ENCODE data around the gene CDV3. TPM values are rescaled to one million over a fixed set of nuclear protein-coding genes. Genes with fewer than 3 reads are reported as not detected.

The CDV3 gene
- total and polyA plus RNA-seq, 4 donors, result 37.5 to 82.6 (median 53.1) TPM

DNA sequence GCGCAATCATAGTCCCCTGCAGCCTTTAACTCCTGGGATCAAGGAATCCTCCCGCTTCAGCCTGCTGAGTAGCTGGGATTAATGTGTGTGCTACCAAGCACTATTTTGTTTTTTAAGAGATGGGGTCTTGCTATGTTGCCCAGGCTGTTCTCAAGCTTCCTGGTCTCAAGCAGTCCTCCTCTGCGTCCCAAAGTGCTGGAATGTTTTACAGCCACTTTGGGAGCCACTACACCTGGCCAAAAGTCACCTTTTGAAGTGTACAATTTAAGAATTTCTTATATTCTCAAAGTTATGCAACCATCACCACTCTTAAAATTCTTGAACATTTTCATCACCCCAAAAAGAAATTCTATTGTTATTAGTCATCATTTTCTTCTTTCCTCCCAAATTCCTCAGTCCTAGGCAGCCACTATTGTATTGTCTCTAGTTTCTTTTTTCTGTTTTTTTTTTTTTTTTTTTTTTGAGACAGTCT, 17.8 kb downstream of the CDV3 start:
- no peak for DNase-seq (ENCODE audit: low spot score)
- Histone ChIP-seq H3K27me3 (ENCODE audit: control insufficient read depth in 4 of 4, insufficient read depth in 4 of 4, low read length in 3 of 4) (no peaks in the 10 kb centered on the region), H3K4me1 (ENCODE audit: control insufficient read depth in 4 of 4, insufficient read depth in 4 of 4, low read length in 3 of 4) (peaks cover 6 to 21% (median 19%) of the 10 kb centered on the region in 4 donors), H3K4me3 (ENCODE audit: low read depth in 1 of 3, low read length in 3 of 3) (no peak overlapping the region), H3K9me3 (ENCODE audit: control insufficient read depth in 4 of 4, low read length in 3 of 4) (no peaks in the 10 kb centered on the region), H3K9ac (ENCODE audit: low read depth in 1 of 2, low read length in 2 of 2) (no peak overlapping the region), H3K36me3 (ENCODE audit: control insufficient read depth in 4 of 4, insufficient read depth in 3 of 4, low read depth in 1 of 4, low read length in 3 of 4) (peaks cover 4 to 24% (median 9%) of the 10 kb centered on the region in 4 donors), H3K27ac (ENCODE audit: low read depth in 1 of 2, low read length in 2 of 2) (no peak overlapping the region)
- TF ChIP-seq NR2F2 (IDR thresholded peaks at IDR 0.05), result no peak
- TF ChIP-seq EGR1 (IDR thresholded peaks at IDR 0.05; ENCODE audit: low read depth in 2 of 2), result no peak
- TF ChIP-seq, protein P1, sequence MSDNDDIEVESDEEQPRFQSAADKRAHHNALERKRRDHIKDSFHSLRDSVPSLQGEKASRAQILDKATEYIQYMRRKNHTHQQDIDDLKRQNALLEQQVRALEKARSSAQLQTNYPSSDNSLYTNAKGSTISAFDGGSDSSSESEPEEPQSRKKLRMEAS (IDR thresholded peaks at IDR 0.05), result no peak
- TF ChIP-seq, protein P2, sequence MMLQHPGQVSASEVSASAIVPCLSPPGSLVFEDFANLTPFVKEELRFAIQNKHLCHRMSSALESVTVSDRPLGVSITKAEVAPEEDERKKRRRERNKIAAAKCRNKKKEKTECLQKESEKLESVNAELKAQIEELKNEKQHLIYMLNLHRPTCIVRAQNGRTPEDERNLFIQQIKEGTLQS (IDR thresholded peaks at IDR 0.05), result no peak
- 96% methylated on average over 3 of the region's 3 CpGs for WGBS

DNA sequence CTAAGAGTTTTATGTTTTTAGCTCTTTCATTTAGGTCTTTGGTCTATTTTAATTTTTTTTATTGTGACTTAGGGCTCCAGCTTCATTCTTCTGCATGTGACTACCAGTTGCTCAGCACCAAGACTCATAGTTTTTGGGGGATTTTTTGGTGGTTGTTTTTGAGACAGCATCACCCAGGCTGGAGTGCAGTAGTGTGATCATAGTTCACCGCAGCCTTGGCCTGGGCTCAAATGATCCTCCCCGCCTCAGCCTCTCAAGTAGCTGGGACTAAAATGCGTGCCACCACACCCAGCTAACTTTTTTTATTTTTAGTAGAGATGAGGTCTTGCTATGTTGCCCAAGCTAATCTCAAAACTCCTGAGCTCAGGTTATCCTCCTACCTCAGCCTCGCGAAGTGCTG, 19.4 kb downstream of the CDV3 start:
- no peak for TF ChIP-seq GABPA (IDR thresholded peaks at IDR 0.05 in 1 of 2, conservative IDR thresholded peaks at IDR 0.05 in 1 of 2)
- no peak for TF ChIP-seq HNF4G (IDR thresholded peaks at IDR 0.05)
- TF ChIP-seq, protein P3, sequence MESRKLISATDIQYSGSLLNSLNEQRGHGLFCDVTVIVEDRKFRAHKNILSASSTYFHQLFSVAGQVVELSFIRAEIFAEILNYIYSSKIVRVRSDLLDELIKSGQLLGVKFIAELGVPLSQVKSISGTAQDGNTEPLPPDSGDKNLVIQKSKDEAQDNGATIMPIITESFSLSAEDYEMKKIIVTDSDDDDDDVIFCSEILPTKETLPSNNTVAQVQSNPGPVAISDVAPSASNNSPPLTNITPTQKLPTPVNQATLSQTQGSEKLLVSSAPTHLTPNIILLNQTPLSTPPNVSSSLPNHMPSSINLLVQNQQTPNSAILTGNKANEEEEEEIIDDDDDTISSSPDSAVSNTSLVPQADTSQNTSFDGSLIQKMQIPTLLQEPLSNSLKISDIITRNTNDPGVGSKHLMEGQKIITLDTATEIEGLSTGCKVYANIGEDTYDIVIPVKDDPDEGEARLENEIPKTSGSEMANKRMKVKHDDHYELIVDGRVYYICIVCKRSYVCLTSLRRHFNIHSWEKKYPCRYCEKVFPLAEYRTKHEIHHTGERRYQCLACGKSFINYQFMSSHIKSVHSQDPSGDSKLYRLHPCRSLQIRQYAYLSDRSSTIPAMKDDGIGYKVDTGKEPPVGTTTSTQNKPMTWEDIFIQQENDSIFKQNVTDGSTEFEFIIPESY (IDR thresholded peaks at IDR 0.05), result no peak
- TF ChIP-seq, protein P4, sequence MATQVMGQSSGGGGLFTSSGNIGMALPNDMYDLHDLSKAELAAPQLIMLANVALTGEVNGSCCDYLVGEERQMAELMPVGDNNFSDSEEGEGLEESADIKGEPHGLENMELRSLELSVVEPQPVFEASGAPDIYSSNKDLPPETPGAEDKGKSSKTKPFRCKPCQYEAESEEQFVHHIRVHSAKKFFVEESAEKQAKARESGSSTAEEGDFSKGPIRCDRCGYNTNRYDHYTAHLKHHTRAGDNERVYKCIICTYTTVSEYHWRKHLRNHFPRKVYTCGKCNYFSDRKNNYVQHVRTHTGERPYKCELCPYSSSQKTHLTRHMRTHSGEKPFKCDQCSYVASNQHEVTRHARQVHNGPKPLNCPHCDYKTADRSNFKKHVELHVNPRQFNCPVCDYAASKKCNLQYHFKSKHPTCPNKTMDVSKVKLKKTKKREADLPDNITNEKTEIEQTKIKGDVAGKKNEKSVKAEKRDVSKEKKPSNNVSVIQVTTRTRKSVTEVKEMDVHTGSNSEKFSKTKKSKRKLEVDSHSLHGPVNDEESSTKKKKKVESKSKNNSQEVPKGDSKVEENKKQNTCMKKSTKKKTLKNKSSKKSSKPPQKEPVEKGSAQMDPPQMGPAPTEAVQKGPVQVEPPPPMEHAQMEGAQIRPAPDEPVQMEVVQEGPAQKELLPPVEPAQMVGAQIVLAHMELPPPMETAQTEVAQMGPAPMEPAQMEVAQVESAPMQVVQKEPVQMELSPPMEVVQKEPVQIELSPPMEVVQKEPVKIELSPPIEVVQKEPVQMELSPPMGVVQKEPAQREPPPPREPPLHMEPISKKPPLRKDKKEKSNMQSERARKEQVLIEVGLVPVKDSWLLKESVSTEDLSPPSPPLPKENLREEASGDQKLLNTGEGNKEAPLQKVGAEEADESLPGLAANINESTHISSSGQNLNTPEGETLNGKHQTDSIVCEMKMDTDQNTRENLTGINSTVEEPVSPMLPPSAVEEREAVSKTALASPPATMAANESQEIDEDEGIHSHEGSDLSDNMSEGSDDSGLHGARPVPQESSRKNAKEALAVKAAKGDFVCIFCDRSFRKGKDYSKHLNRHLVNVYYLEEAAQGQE (IDR thresholded peaks at IDR 0.05), result no peak
- no peak for TF ChIP-seq RAD21 (IDR thresholded peaks at IDR 0.05)
- no peak for TF ChIP-seq HNF4A (conservative IDR thresholded peaks at IDR 0.05)
- TF ChIP-seq RXRA (IDR thresholded peaks at IDR 0.05), result no peak
- TF ChIP-seq EGR1 (IDR thresholded peaks at IDR 0.05; ENCODE audit: low read depth in 2 of 2), result no peak
- no peak for TF ChIP-seq FOXA1 (IDR thresholded peaks at IDR 0.05)
- no peak for TF ChIP-seq YY1 (IDR thresholded peaks at IDR 0.05)
- TF ChIP-seq, protein P2 (IDR thresholded peaks at IDR 0.05), result no peak
- no peak for TF ChIP-seq FOXA2 (IDR thresholded peaks at IDR 0.05)
- TF ChIP-seq, protein P1 (IDR thresholded peaks at IDR 0.05), result no peak
- no peak for TF ChIP-seq JUND (IDR thresholded peaks at IDR 0.05)
- TF ChIP-seq TAF1 (conservative IDR thresholded peaks at IDR 0.05), result no peak
- WGBS, result 93% methylated on average over 5 of the region's 5 CpGs
- Histone ChIP-seq H3K9me3 (ENCODE audit: control insufficient read depth in 4 of 4, low read length in 3 of 4) (no peaks in the 10 kb centered on the region), H3K9ac (ENCODE audit: low read depth in 1 of 2, low read length in 2 of 2) (no peak overlapping the region), H3K27me3 (ENCODE audit: control insufficient read depth in 4 of 4, insufficient read depth in 4 of 4, low read length in 3 of 4) (no peaks in the 10 kb centered on the region), H3K4me1 (ENCODE audit: control insufficient read depth in 4 of 4, insufficient read depth in 4 of 4, low read length in 3 of 4) (peaks cover 2 to 12% (median 12%) of the 10 kb centered on the region in 4 donors), H3K4me3 (ENCODE audit: low read depth in 1 of 3, low read length in 3 of 3) (no peak overlapping the region), H3K36me3 (ENCODE audit: control insufficient read depth in 4 of 4, insufficient read depth in 3 of 4, low read depth in 1 of 4, low read length in 3 of 4) (peaks cover 0 to 11% (median 2%) of the 10 kb centered on the region in 4 donors), H3K27ac (ENCODE audit: low read depth in 1 of 2, low read length in 2 of 2) (no peak overlapping the region)
- no peak for DNase-seq (ENCODE audit: low spot score)

Data from liver (tissue), 9 donors.